HG02840 (cell line): ENCODE data around the gene RNASEL.
"Not testable (repeated sequence)": the region's sequence is repeated elsewhere in the genome, so short reads cannot be mapped to it uniquely, and the experiment has no call there.

Source experiments
- ATAC-seq: cut with Tn5 transposase; IDR thresholded peaks from one replicate; pipeline ENCODE4 v1.9.1; 2021; ENCODE audit warnings: mild to moderate bottlenecking, moderate library complexity, moderate number of reproducible peaks; ENCODE audit not compliant: unreplicated experiment, low FRiP score

RNASEL gene

DNA sequence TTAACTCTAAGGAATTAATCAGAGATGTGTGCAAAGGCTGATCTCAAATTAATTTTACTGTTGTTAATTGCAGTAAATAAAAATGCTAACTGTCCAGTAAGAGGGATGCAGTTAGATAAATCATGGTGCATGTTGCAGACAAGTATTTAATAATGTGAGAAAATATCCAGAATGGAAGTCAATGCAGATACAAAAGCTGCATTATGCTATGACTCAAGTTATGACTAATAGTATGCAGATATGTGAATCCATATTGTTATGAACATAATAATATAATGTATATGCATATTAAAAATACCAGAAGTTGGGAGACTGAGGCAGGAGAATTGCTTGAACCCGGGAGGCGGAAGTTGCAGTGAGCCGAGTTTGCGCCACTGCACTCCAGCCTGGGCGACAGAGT is 21.4 kb downstream of the RNASEL start:
- no peak for ATAC-seq

DNA sequence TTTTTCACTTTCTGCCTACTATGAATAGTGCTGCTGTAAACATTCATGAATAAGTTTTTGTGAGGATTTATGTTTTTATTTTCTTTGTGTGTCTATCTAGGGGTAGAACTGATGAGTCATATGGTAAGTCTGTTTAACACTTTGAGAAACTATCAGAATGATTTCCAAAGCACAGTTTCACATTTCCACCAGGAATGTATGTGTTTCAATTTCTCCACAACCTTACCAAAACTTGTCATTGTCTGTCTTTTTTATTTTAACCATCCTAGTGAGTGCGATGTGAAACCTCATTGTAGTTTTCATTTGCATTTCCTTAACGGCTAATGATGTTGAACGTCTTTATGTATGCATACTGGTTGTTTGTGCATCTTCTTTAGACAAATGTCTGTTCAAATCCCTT is 23.5 kb downstream of the RNASEL start:
- no peak for ATAC-seq

- ATAC-seq, result no peak
Measured at GRCh38 chr1:182564406-182565004, 24.6 kb downstream of the RNASEL start.

DNA sequence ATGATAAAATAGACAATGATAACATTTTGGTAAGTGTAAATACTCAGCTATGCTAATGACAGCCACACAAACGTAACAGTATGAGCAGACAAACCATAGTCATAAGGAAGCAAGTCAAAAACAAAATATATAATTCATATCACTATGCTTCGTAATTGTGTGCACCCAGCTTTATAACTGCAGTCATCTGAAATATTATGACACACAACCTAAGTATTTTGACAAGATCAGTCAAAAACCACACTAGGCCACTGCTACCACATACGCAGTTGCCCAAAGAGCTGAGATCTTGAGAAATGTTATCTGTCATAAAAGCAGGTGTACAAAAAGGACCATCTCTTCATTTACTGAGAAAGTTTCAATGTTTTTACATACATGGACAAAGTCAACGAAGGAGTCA is 26.0 kb downstream of the RNASEL start:
- ATAC-seq, result no peak

DNA sequence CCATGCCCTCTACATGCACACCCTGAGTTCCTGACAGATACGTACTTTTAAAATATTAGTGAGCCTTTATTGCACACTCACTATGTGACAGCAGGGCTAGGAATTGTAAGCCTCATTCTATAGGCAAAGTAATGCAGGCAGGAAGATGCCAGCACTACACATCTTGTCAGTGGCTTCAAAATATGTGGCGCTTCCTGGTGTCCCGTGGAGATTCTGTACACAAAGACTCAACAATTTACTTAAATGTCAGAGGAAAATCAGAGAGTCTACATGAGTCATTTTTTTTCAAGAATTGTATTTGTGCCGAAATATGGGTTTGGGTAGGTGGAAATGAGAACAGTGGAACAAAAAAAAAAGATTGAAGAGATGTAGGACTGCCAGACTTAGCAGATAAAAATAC is 27.6 kb downstream of the RNASEL start:
- no peak for ATAC-seq

DNA sequence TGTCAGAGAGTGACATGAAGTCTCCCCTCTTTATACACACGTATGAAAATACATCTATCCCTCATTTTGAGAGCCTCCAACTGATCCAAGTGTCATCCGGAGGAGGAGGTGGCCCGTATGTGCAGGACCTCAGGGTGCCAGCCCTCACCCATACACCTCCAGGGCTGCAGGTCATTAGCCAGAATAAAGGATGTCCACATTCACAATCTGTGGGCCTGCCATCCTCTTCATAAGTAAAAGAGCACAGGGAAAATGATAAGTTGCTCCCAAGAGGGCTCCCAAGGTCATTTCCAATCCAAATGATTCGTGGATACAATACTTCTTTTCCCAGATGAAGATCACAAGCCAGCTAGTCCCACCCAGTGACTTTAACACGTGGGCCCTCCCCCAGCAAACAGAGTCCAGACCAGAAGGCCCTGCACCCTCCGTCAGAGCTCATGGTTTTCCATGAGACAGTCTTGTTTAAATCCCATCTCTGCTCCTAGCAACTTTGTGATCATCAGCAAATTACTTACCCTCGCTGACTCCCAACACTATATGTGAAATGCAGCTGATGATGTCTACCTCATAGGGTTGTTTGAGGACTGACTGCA is 28.6 kb downstream of the RNASEL start:
- ATAC-seq, result no peak

GRCh38 chr1:182556279-182556678 is 32.8 kb downstream of the RNASEL start:
- ATAC-seq, result no peak

- ATAC-seq, result no peak
Measured at GRCh38 chr1:182555493-182555892, 33.6 kb downstream of the RNASEL start.

DNA sequence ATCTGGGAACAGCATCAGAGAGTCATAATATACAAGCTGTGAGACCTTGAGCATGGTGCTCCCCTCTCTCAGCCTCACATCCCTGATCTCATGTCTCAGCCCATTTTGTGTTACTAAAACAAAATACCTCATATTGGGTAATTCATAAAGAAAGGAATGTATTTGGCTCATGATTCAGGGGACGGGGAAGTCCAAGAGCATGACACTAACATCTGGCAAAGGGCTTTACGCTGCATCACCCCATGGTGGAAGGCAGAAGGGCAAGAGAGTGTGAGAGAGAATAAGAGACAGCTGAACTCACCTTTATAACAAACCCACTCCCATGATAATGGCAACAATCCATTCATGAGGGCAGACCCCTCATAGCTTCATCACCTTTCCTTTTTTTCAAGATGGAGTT is 36.5 kb downstream of the RNASEL start:
- no peak for ATAC-seq

- ATAC-seq, result no peak
Measured at GRCh38 chr1:182549811-182550210, 39.2 kb downstream of the RNASEL start.

GRCh38 chr1:182549346-182549745 is 39.7 kb downstream of the RNASEL start:
- no peak for ATAC-seq

- no peak for ATAC-seq
Measured at GRCh38 chr1:182533896-182534295, 55.2 kb downstream of the RNASEL start.

DNA sequence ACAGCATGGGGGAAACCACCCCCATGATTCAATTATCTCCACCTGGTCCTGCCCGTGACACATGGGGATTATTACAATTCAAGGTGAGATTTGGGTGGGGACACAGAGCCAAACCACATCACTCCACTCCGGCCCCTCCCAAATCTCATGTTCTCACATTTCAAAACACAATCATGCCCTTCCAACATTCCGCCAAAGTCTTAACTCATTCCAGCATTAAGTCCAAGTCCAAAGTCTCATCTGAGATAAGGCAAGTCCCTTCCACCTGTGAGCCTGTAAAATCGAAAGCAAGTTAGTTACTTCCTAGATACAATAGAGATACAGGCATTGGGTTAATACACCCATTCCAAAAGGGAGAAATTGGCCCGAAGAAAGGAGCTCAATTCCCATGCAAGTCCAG is 60.9 kb downstream of the RNASEL start:
- ATAC-seq, result not testable (repeated sequence)

- ATAC-seq, result no peak
Measured at GRCh38 chr1:182527680-182528079, 61.4 kb downstream of the RNASEL start.

DNA sequence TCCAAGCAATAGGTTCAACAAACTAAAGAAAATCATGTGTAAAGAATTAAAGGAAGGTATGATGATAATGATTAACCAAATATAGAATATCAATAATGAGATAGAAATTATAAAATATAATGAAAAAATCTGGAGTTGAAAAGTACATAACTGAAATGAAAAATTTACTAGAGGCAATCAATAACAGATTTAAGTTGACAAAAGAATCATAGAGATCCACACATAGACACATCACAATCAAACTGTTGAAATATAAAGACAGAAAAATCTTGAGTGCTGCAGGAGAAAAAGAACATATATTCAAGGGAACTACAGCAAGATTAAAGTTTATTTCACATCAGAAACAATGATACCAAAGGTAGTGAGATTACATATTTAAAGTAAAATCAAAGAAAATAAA is 63.7 kb downstream of the RNASEL start:
- no peak for ATAC-seq
